Activated naive CD4-positive, alpha-beta T cell treated with anti-CD3 and anti-CD28 coated beads, Interleukin-2, amount 50 U/mL, for 16 hours (primary cell): ENCODE results near the gene BCL2L15.

Source experiments
- DNase-seq: peaks from one replicate; pipeline ENCODE4 v3.0.0-alpha.2; 2020

BCL2L15 gene

GRCh38 chr1:113904674-113905434, 17.5 kb upstream of the BCL2L15 start, which contains the start of the genes AP4B1 and DCLRE1B:
TSS of gene AP4B1 (minus strand) at chr1:113904799. CDS start at chr1:113904717, 82 bp downstream.
TSS of gene DCLRE1B (plus strand) at chr1:113905326. CDS start at chr1:113905587, 261 bp downstream.
- DNase-seq, result peak; percentile 96

GRCh38 chr1:113904293-113904673, 16.9 kb upstream of the BCL2L15 start:
- peak; percentile 67 for DNase-seq

GRCh38 chr1:113903501-113904292, 16.3 kb upstream of the BCL2L15 start:
- DNase-seq, result peak; percentile 22

GRCh38 chr1:113901191-113901590, 13.8 kb upstream of the BCL2L15 start:
- DNase-seq, result no peak

GRCh38 chr1:113899111-113899510, 11.7 kb upstream of the BCL2L15 start:
- no peak for DNase-seq

GRCh38 chr1:113898241-113898814, 10.9 kb upstream of the BCL2L15 start:
- no peak for DNase-seq

GRCh38 chr1:113895961-113896360, 8.6 kb upstream of the BCL2L15 start:
- DNase-seq, result no peak

- no peak for DNase-seq
Measured at GRCh38 chr1:113895098-113895497, 7.7 kb upstream of the BCL2L15 start.

- DNase-seq, result no peak
Measured at GRCh38 chr1:113893267-113893666, 5.9 kb upstream of the BCL2L15 start.

GRCh38 chr1:113891631-113892220, 4.3 kb upstream of the BCL2L15 start:
- DNase-seq, result no peak

GRCh38 chr1:113890816-113891215, 3.4 kb upstream of the BCL2L15 start:
- DNase-seq, result no peak

- no peak for DNase-seq
Measured at GRCh38 chr1:113886417-113887401, 672 bp downstream of the BCL2L15 start.

GRCh38 chr1:113881661-113882060, 5.7 kb downstream of the BCL2L15 start:
- DNase-seq, result no peak

GRCh38 chr1:113879739-113880038, 7.7 kb downstream of the BCL2L15 start:
- no peak for DNase-seq

- DNase-seq, result no peak
Measured at GRCh38 chr1:113876176-113876575, 11.2 kb downstream of the BCL2L15 start.

GRCh38 chr1:113875714-113876113, 11.7 kb downstream of the BCL2L15 start:
- no peak for DNase-seq

- DNase-seq, result no peak
Measured at GRCh38 chr1:113874012-113874879, 13.1 kb downstream of the BCL2L15 start.

GRCh38 chr1:113872219-113872935, 15.0 kb downstream of the BCL2L15 start:
- no peak for DNase-seq

GRCh38 chr1:113871597-113872113, 15.7 kb downstream of the BCL2L15 start, which contains the start of gene PTPN22:
TSS of gene PTPN22 (minus strand) at chr1:113871712.
- peak; percentile 79 for DNase-seq

GRCh38 chr1:113870778-113871177, 16.6 kb downstream of the BCL2L15 start:
- DNase-seq, result no peak
